Karpas-422 (cell line): ENCODE results near the gene OSBPL10. TPM values are rescaled to one million over a fixed set of nuclear protein-coding genes. Genes with fewer than 3 reads are reported as not detected.

Source experiments
- DNase-seq: peaks from one replicate; pipeline ENCODE4 v3.0.0-alpha.2; 2015
- H2AFZ ChIP-seq: fragments of 200-600 bp; sonication (generic); 2 replicates; pipeline ENCODE4 v1.6.1; 2014; ENCODE audit warnings: antibody characterized with exemption, low read length, mixed read lengths
- H3K27ac ChIP-seq: fragments of 200-600 bp; sonication (generic); 2 replicates; pipeline ENCODE4 v1.5.1; 2014; ENCODE audit warnings: mild to moderate bottlenecking, low read length, moderate library complexity
- H3K27me3 ChIP-seq: fragments of 200-600 bp; sonication (generic); 2 replicates; pipeline ENCODE4 v1.6.1; 2014; ENCODE audit warnings: low read length, mixed read lengths
- H3K36me3 ChIP-seq: fragments of 200-600 bp; sonication (generic); 2 replicates; pipeline ENCODE4 v1.6.1; 2014; ENCODE audit warnings: low read length, mixed read lengths; ENCODE audit not compliant: insufficient read depth
- H3K4me1 ChIP-seq: fragments of 200-600 bp; sonication (generic); 2 replicates; pipeline ENCODE4 v1.6.1; 2014; ENCODE audit warnings: mild to moderate bottlenecking, low read length, mixed read lengths
- H3K4me2 ChIP-seq: fragments of 200-600 bp; sonication (generic); 2 replicates; pipeline ENCODE4 v1.6.1; 2014; ENCODE audit warnings: low read length, low read depth, mild to moderate bottlenecking; ENCODE audit not compliant: poor library complexity, severe bottlenecking
- H3K4me3 ChIP-seq: fragments of 200-600 bp; sonication (generic); 2 replicates; pipeline ENCODE4 v1.5.1; 2014; ENCODE audit warnings: mild to moderate bottlenecking, antibody characterized with exemption, low read length, mixed read lengths
- H3K79me2 ChIP-seq: fragments of 200-600 bp; sonication (generic); 2 replicates; pipeline ENCODE4 v1.6.1; 2014; ENCODE audit warnings: mild to moderate bottlenecking, low read length, mixed read lengths
- H3K9ac ChIP-seq: fragments of 200-600 bp; sonication (generic); 2 replicates; pipeline ENCODE4 v1.6.0; 2014; ENCODE audit warnings: low read length
- H3K9me2 ChIP-seq: fragments of 200-600 bp; sonication (generic), shearing (Covaris generic); replicated peaks from 2 replicates; pipeline ENCODE4 v1.6.0; 2014; ENCODE audit warnings: mild to moderate bottlenecking, low read length, moderate library complexity; ENCODE audit not compliant: insufficient read depth
- H3K9me3 ChIP-seq: fragments of 300-700, 200-600 bp; sonication (generic); 2 replicates; pipeline ENCODE4 v1.6.1; 2014; ENCODE audit warnings: low read length, mixed read lengths
- H4K20me1 ChIP-seq: fragments of 200-600 bp; sonication (generic); 2 replicates; pipeline ENCODE4 v1.6.1; 2014; ENCODE audit warnings: mild to moderate bottlenecking, antibody characterized with exemption, low read length, low read depth; ENCODE audit not compliant: insufficient read depth
- total RNA-seq: library from RNA; depleted of rRNA; stranded (reverse); fragments of >200 nt; shearing (Covaris generic); gene quantifications from 2 replicates; pipeline ENCODE4 v1.2.3, GENCODE V29; 2014; ENCODE audit warnings: low replicate concordance

The OSBPL10 gene
- total RNA-seq, 1 experiment from 2014 or later = 87.0 TPM

DNA sequence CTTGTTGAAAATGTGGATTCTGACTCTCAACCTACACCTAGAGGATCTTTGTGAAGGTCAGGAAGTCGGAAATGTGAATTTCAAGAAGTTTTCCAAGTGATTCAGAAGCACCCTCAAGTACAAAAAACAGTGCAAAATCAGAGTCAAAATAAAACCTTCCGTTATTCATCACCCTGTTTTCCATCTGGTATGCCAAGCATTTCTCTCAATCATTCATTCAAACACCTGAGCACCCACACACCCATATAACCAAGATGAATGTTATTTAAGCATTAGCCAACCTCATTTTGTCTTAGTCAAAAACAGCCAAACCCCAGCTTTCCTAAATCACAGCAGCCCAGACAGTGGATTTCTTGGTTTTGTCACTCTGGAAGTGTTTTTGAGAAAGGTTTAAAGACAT is 91.1 kb downstream of the OSBPL10 start:
- Histone ChIP-seq H4K20me1 (no peaks in the 10 kb centered on the region), H3K36me3 (0 out of 2 replicates have a peak, but pooled peaks cover 3% of the 10 kb centered on the region), H3K9me3 (no peaks in the 10 kb centered on the region), H2AFZ (no peak overlapping the region), H3K9ac (peak overlapping the region; percentile 10; the same call in 1 of the 2 replicates), H3K27me3 (no peaks in the 10 kb centered on the region), H3K4me1 (peaks cover 95% of the 10 kb centered on the region), H3K4me3 (no peak overlapping the region), H3K9me2 (no peaks in the 10 kb centered on the region), H3K79me2 (peaks cover 97% of the 10 kb centered on the region), H3K4me2 (no peak overlapping the region), H3K27ac (peak overlapping the region; percentile 89)
- no peak for DNase-seq

DNA sequence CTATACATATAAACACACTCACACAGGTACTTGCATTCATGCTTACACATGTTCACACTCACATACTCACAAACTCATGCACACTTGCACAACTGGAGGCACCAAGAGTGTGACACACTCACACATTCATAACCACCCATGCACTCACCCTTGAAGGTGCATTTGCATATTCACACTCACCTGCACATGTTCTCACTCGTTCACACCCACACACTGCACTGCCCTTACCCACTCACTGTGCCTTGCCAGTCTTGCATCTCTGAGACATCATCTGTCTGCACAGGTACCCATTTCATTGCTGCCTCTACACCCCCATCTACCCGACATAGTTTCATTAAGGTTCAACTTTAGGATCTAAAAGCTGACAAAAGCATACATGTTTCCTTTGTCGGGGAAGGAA is 95.8 kb downstream of the OSBPL10 start:
- peak overlapping the region; percentile 28 for H3K4me2 ChIP-seq
- no peaks in the 10 kb centered on the region for H3K9me3 ChIP-seq
- DNase-seq = no peak
- peak overlapping the region; percentile 93 for H3K27ac ChIP-seq
- peak overlapping the region; percentile 48; the same call in 1 of the 2 replicates for H3K9ac ChIP-seq
- no peak overlapping the region for H3K4me3 ChIP-seq
- no peaks in the 10 kb centered on the region for H3K9me2 ChIP-seq
- peaks cover 97% of the 10 kb centered on the region for H3K79me2 ChIP-seq
- no peaks in the 10 kb centered on the region for H3K27me3 ChIP-seq
- H3K36me3 ChIP-seq = 0 out of 2 replicates have a peak, but pooled peaks cover 15% of the 10 kb centered on the region
- H4K20me1 ChIP-seq = no peaks in the 10 kb centered on the region
- no peak overlapping the region for H2AFZ ChIP-seq
- H3K4me1 ChIP-seq = peaks cover 95% of the 10 kb centered on the region

DNA sequence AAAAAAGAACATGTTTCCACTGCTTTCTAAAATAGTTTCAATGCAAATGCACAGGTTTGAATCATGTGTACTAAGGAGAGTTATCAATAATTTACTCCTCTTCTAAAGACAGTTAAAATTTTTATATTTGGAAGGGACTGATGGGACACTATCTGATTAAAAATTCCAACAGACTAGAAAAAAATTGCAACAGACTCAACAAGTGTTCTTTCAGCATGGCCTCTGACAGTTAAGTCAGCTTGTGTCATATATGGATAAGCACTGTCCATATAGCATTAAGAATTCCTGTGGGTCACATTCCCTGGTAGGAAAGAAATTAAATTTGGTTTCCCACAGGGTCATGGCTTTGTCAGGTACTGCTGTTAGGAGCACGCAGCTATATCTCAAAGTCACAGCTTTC is 96.8 kb downstream of the OSBPL10 start:
- H3K4me1 ChIP-seq = peaks cover 96% of the 10 kb centered on the region
- no peak for DNase-seq
- no peak overlapping the region for H2AFZ ChIP-seq
- peak overlapping the region; percentile 93 for H3K27ac ChIP-seq
- H3K27me3 ChIP-seq = no peaks in the 10 kb centered on the region
- H4K20me1 ChIP-seq = no peaks in the 10 kb centered on the region
- H3K4me2 ChIP-seq = peak overlapping the region; percentile 28
- no peaks in the 10 kb centered on the region for H3K9me2 ChIP-seq
- peaks cover 97% of the 10 kb centered on the region for H3K79me2 ChIP-seq
- H3K9me3 ChIP-seq = no peaks in the 10 kb centered on the region
- peaks cover 19% of the 10 kb centered on the region; the same call in 1 of the 2 replicates for H3K36me3 ChIP-seq
- no peak overlapping the region for H3K4me3 ChIP-seq
- peak overlapping the region; percentile 26; the same call in 1 of the 2 replicates for H3K9ac ChIP-seq

DNA sequence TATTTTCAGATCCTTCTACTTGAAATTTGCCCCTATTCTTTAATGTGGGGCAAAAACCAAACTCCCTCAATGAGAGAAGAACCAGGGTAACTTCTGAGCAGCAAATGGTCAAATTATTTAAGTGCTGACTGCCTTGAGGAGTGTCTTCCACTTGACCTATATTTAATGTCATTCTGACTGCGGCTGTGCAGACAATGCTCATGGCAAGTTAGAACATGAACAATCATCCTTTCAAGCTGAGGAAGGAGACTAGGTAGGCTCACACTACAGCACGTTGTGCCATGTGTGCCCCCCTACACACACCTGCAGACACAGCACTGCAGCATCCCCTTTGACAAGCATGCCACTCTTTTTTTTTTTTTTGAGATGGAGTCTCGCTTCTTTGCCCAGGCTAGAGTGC is 98.2 kb downstream of the OSBPL10 start:
- peak overlapping the region; percentile 20 for H3K4me2 ChIP-seq
- no peaks in the 10 kb centered on the region for H3K9me2 ChIP-seq
- peaks cover 100% of the 10 kb centered on the region for H3K4me1 ChIP-seq
- DNase-seq = no peak
- peaks cover 98% of the 10 kb centered on the region for H3K79me2 ChIP-seq
- no peaks in the 10 kb centered on the region for H3K27me3 ChIP-seq
- H2AFZ ChIP-seq = no peak overlapping the region
- H3K27ac ChIP-seq = peak overlapping the region; percentile 93
- H3K9ac ChIP-seq = peak overlapping the region; percentile 3
- H3K9me3 ChIP-seq = no peaks in the 10 kb centered on the region
- no peaks in the 10 kb centered on the region for H4K20me1 ChIP-seq
- H3K4me3 ChIP-seq = no peak overlapping the region
- peaks cover 26% of the 10 kb centered on the region; the same call in 1 of the 2 replicates for H3K36me3 ChIP-seq

DNA sequence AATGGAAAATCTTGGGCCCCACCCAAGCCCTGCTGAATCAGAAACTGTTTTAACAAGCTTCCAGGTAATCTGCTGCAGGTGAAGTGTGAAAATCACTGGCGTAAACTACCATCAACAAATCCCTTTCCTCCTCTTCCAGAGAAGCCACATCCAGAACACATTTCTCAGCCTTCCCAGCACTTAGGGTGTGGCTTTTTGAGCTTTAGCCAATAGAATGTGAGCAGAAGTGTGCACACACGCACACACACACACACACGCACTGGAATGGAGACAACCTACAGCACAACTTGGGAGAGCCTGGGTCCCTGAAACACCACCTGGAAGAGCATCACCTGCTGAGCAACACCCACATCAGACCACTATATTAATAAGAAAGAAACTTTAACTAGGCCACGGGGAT is 98.6 kb downstream of the OSBPL10 start:
- Histone ChIP-seq H3K4me1 (peaks cover 100% of the 10 kb centered on the region), H2AFZ (no peak overlapping the region)

DNA sequence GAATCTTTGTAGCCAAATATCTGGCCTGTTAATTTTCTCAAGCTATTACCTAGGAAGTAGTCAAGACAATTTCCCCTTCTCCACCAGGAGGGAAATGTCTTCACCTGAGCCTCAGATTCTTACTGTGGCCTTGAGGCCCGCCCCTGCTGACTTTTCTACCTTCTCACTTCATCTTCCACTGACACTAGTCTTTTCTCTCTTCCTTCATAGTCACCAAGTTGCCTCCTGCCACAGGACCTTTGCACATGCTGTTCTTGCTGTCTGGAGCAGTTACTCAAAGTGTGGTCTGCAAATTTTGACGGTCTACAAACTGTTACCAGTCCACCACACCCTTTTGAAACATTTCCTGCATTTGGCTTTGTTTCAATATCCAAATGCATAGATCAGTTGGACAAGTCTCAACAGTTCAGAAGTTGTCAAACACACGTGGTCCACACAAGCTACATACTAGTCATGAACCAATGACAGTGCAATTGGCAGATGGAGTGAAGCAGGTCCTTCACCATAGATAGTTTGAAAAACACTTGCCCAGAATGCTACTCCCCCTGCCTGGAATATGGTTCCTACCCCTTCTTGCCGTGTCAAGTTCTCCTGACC is 100.5 kb downstream of the OSBPL10 start:
- H3K4me2 ChIP-seq = peak overlapping the region; percentile 79
- peak overlapping the region; percentile 93 for H3K27ac ChIP-seq
- no peaks in the 10 kb centered on the region for H3K9me3 ChIP-seq
- no peak overlapping the region for H2AFZ ChIP-seq
- no peak overlapping the region for H3K4me3 ChIP-seq
- peaks cover 100% of the 10 kb centered on the region for H3K4me1 ChIP-seq
- no peak for DNase-seq
- H3K9ac ChIP-seq = peak overlapping the region; percentile 48; the same call in 1 of the 2 replicates
- no peaks in the 10 kb centered on the region for H3K27me3 ChIP-seq
- H3K79me2 ChIP-seq = peaks cover 98% of the 10 kb centered on the region
- peaks cover 33% of the 10 kb centered on the region for H3K36me3 ChIP-seq
- no peaks in the 10 kb centered on the region for H4K20me1 ChIP-seq
- no peaks in the 10 kb centered on the region for H3K9me2 ChIP-seq

More for the DNA sequence above, 98.6 kb downstream of the OSBPL10 start:
- H3K27ac ChIP-seq = peak overlapping the region; percentile 93
- H3K36me3 ChIP-seq = peaks cover 26% of the 10 kb centered on the region; the same call in 1 of the 2 replicates
- H3K79me2 ChIP-seq = peaks cover 98% of the 10 kb centered on the region
- DNase-seq = no peak
- no peaks in the 10 kb centered on the region for H4K20me1 ChIP-seq
- H3K9me3 ChIP-seq = no peaks in the 10 kb centered on the region
- no peaks in the 10 kb centered on the region for H3K27me3 ChIP-seq
- peak overlapping the region; percentile 3 for H3K9ac ChIP-seq
- no peak overlapping the region; the same call in 1 of the 2 replicates for H3K4me3 ChIP-seq
- H3K4me2 ChIP-seq = peak overlapping the region; percentile 20
- no peaks in the 10 kb centered on the region for H3K9me2 ChIP-seq

DNA sequence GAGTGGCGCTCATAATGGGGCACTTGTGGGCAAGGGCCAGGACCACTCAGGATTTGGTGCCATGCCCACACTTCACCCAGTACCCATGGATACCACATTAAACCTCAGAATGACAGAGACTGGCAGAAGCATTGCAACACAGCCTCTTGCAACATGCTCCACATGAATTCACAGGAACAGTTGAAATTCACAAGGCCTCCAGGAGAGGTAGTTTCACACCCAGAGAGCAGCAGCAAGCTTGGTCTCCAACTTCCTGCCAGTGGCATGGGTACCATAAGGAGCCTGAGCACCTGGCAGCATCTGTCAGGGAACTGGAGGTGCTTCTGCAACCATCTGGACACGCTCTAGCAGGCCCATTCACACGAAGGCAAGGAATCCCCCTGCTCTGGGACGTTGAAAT is 101.0 kb downstream of the OSBPL10 start:
- Histone ChIP-seq H2AFZ (no peak overlapping the region), H3K36me3 (peaks cover 38% of the 10 kb centered on the region), H3K27me3 (no peaks in the 10 kb centered on the region), H3K9me2 (no peaks in the 10 kb centered on the region), H3K4me2 (peak overlapping the region; percentile 79), H4K20me1 (no peaks in the 10 kb centered on the region), H3K79me2 (peaks cover 98% of the 10 kb centered on the region), H3K4me3 (no peak overlapping the region), H3K9me3 (no peaks in the 10 kb centered on the region), H3K27ac (peak overlapping the region; percentile 93), H3K9ac (peak overlapping the region; percentile 48), H3K4me1 (peaks cover 100% of the 10 kb centered on the region)
- DNase-seq = peak; percentile 86

DNA sequence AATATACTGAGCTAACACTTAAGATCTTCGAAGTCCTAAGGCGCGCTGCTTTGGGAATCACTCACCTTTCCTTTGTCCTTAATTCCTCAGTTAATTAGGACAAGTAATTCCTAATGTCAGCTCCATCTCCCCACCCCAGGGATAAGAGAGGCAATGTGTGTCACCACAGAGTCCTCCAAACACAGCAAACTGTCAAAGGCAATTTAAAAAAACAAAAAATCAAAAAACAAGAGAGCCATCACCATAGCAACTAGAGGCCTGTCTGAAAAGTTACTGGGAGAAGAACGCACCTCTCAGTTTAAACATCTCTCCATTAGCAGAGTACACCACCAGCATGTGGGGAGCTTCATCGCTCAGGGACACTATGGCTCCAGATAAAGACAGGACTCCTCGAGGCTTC is 101.7 kb downstream of the OSBPL10 start:
- H3K36me3 ChIP-seq = peaks cover 43% of the 10 kb centered on the region
- peaks cover 98% of the 10 kb centered on the region for H3K79me2 ChIP-seq
- H3K4me1 ChIP-seq = peaks cover 100% of the 10 kb centered on the region
- H3K4me3 ChIP-seq = no peak overlapping the region
- no peak overlapping the region for H2AFZ ChIP-seq
- H4K20me1 ChIP-seq = no peaks in the 10 kb centered on the region
- H3K9me3 ChIP-seq = no peaks in the 10 kb centered on the region
- no peaks in the 10 kb centered on the region for H3K27me3 ChIP-seq
- peak overlapping the region; percentile 93 for H3K27ac ChIP-seq
- peak overlapping the region; percentile 79 for H3K4me2 ChIP-seq
- no peaks in the 10 kb centered on the region for H3K9me2 ChIP-seq
- DNase-seq = peak; percentile 51
- peak overlapping the region; percentile 48; the same call in 1 of the 2 replicates for H3K9ac ChIP-seq
